Ovary (tissue), 3 donors: ENCODE data around the gene FAM13A.

Source experiments
- CTCF ChIP-seq, 3 donors: fragments of 450-650 bp in 2 of 3; fragments of 200-600 bp in 1 of 3; IDR thresholded peaks; one replicate each; pipeline versions ENCODE4 v1.5.1 to v1.8.0; 2016 to 2022; ENCODE audit warnings: antibody characterized with exemption in 3 of 3, mild to moderate bottlenecking in 1 of 3
- EP300 ChIP-seq: sonication (generic); formaldehyde crosslinking; IDR thresholded peaks from one replicate; pipeline ENCODE4 v1.6.1; 2017; ENCODE audit warnings: antibody characterized with exemption
- donor health status: DM: no; HTN: no; CAD: no.

DNA sequence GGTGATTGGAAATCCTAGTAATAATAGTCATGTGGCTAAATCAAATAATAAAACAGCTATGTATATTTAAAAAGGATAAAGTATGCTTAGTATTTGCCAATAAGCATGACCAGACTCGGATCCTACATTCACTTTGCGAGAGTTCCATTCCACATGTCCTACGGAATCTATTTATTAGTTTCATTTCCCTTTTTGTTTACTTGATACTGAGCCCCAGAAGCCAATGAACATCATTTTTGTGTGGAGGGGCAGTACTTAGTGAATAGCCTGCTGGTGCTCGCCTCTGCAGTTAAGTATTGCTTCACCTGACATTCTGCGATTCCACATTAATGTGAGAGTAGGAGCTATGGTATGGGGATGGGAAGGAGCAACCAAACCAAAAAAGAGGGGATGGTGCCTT is 300.8 kb downstream of the FAM13A start:
- TF ChIP-seq CTCF (IDR thresholded peaks at IDR 0.05) (no peak), EP300 (no peak)
